ENCODE results near the gene DNAH14. TPM values are rescaled to one million over a fixed set of nuclear protein-coding genes. Genes with fewer than 3 reads are reported as not detected.

DNAH14 gene
- total and polyA plus RNA-seq, 8 donors = 13.2 to 21.3 (median 18.1) TPM

DNA sequence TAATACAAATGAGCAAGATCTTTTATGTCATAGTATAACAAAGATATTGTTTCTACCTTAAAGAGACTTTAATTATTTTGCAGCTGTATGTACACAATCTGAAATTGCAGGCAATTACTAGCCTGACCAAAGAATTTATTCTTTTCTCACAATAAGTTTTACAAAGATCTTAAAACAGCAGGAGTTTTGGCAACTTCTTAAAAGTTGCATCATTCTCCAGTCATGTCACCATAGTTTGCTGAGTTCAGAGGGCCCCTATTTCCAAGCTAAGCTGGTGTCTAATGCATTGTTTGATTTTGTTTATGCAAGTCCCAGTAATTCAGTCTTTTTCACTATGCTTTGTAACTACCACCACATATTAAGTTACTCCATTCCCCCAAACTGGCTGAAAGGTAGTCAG lies 114.8 kb downstream of the DNAH14 start:
- no peaks in the 10 kb centered on the region for H3K36me3 ChIP-seq
- H3K4me3 ChIP-seq = no peak overlapping the region
- no peaks in the 10 kb centered on the region for H3K9me3 ChIP-seq
- DNase-seq (peak in 2 of 4 donors; percentile 18 to 41), ATAC-seq (no peak)
- no peaks in the 10 kb centered on the region for H3K27me3 ChIP-seq
- H3K4me1 ChIP-seq = no peaks in the 10 kb centered on the region
- intact Hi-C loops (cut with DNase I) = no loop called here
- no peak overlapping the region for H3K27ac ChIP-seq
- TF ChIP-seq, protein P1, sequence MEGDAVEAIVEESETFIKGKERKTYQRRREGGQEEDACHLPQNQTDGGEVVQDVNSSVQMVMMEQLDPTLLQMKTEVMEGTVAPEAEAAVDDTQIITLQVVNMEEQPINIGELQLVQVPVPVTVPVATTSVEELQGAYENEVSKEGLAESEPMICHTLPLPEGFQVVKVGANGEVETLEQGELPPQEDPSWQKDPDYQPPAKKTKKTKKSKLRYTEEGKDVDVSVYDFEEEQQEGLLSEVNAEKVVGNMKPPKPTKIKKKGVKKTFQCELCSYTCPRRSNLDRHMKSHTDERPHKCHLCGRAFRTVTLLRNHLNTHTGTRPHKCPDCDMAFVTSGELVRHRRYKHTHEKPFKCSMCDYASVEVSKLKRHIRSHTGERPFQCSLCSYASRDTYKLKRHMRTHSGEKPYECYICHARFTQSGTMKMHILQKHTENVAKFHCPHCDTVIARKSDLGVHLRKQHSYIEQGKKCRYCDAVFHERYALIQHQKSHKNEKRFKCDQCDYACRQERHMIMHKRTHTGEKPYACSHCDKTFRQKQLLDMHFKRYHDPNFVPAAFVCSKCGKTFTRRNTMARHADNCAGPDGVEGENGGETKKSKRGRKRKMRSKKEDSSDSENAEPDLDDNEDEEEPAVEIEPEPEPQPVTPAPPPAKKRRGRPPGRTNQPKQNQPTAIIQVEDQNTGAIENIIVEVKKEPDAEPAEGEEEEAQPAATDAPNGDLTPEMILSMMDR (IDR thresholded peaks at IDR 0.05) = no peak

DNA sequence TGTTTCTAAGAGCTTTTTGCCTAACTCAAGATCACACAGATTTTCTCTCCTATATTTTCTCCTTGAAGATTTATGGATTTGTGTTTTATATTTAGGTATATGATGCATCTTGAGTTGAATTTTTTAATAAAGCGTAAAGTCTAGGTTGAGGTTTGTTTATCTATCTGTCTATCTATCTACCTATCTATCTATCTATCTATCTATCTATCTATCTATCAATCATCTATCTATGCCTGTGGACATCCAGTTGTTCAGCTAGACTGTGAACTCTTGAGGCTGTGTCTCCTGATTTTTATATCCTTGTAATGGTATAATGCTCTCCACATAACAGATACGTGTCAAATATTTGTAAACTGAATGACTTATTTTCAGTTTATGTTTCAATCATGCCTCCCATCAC lies 120.1 kb downstream of the DNAH14 start:
- ATAC-seq (no peak), DNase-seq (no peak)
- Histone ChIP-seq H3K4me3 (no peak overlapping the region), H3K4me1 (no peaks in the 10 kb centered on the region), H3K36me3 (no peaks in the 10 kb centered on the region), H3K27me3 (no peaks in the 10 kb centered on the region), H3K9me3 (no peaks in the 10 kb centered on the region), H3K27ac (no peak overlapping the region)
- intact Hi-C loops (cut with DNase I) = no loop called here
- TF ChIP-seq, protein P1 (IDR thresholded peaks at IDR 0.05) = no peak

DNA sequence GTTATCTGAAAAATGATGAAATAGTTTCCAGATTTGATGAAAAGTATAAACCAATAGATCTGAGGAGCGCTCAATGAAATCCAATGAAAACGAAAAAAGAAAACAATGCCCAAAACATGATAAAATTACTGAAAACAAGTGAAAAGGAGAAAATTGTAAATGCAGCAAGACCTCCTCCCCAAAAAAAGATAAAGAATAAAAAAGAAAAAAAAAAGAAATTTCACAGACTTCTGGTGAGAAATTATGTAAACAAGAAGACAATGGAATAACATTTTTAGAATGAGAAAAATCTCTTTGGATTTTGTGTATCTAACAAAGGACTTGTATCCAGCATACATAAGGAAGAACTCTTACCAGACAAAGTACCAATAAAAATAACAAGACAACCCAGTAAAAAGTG lies 134.2 kb downstream of the DNAH14 start:
- Histone ChIP-seq H3K36me3 (no peaks in the 10 kb centered on the region), H3K27ac (no peak overlapping the region), H3K27me3 (no peaks in the 10 kb centered on the region), H3K4me3 (no peak overlapping the region), H3K4me1 (no peaks in the 10 kb centered on the region), H3K9me3 (peaks cover 0 to 21% of the 10 kb centered on the region in 2 donors)
- TF ChIP-seq, protein P1 (IDR thresholded peaks at IDR 0.05) = no peak
- ATAC-seq (no peak), DNase-seq (no peak)
- intact Hi-C loops (cut with DNase I) = no loop called here

- Histone ChIP-seq H3K27me3 (no peaks in the 10 kb centered on the region), H3K4me3 (no peak overlapping the region), H3K4me1 (no peaks in the 10 kb centered on the region), H3K27ac (no peak overlapping the region), H3K9me3 (peaks cover 0 to 50% of the 10 kb centered on the region in 2 donors), H3K36me3 (no peaks in the 10 kb centered on the region)
- DNase-seq (no peak), ATAC-seq (no peak)
- TF ChIP-seq, protein P1 (IDR thresholded peaks at IDR 0.05) = no peak
- intact Hi-C loops (cut with DNase I) = no loop called here
Measured at GRCh38 chr1:225070972-225071371, 141.5 kb downstream of the DNAH14 start.

GRCh38 chr1:225097175-225097574 lies 167.7 kb downstream of the DNAH14 start:
- Histone ChIP-seq H3K4me1 (no peaks in the 10 kb centered on the region), H3K9me3 (peaks cover 0 to 20% of the 10 kb centered on the region in 2 donors), H3K27me3 (no peaks in the 10 kb centered on the region), H3K36me3 (no peaks in the 10 kb centered on the region), H3K27ac (no peak overlapping the region), H3K4me3 (no peak overlapping the region)
- ATAC-seq (no peak), DNase-seq (no peak)
- intact Hi-C loops (cut with DNase I) = no loop called here
- TF ChIP-seq, protein P1 (IDR thresholded peaks at IDR 0.05) = no peak
